ENCODE measurements around the gene SIN3B. TPM values are rescaled to one million over a fixed set of nuclear protein-coding genes. Genes with fewer than 3 reads are reported as not detected.

Gene SIN3B
- total and polyA plus RNA-seq, 2 experiments from 2014 or later, result 14.9 to 18.7 TPM

GRCh38 chr19:16920816-16921529 lies 91.8 kb downstream of the SIN3B start:
- H3K79me2 ChIP-seq (ENCODE audit: insufficient read depth), result no peaks in the 10 kb centered on the region
- H3K9me2 ChIP-seq (ENCODE audit: insufficient read depth), result no peaks in the 10 kb centered on the region
- no peak overlapping the region for H3K4me2 ChIP-seq (ENCODE audit: unreplicated experiment)
- 58 to 60% methylated on average over 12 of the region's 12 CpGs for WGBS, 2 experiments (ENCODE audit: low coverage in 1 of 2, low lambda C conversion rate in 2 of 2, missing lambda C conversion rate in 2 of 2)
- H3K4me3 ChIP-seq, result no peak overlapping the region
- no peaks in the 10 kb centered on the region for H3K4me1 ChIP-seq (ENCODE audit: insufficient read depth)
- TF ChIP-seq EZH2 (IDR thresholded peaks at IDR 0.05; ENCODE audit: insufficient read depth, poor library complexity, severe bottlenecking), result no peak
- TF ChIP-seq EZH2phosphoT487 (IDR thresholded peaks at IDR 0.05; ENCODE audit: insufficient read depth, low read depth), result no peak
- H3F3A ChIP-seq (ENCODE audit: insufficient read depth), result no peaks in the 10 kb centered on the region
- no peak overlapping the region for H3K9ac ChIP-seq
- no peaks in the 10 kb centered on the region for H4K20me1 ChIP-seq (ENCODE audit: insufficient read depth)
- H3K36me3 ChIP-seq (ENCODE audit: low read depth), result no peaks in the 10 kb centered on the region
- H3K27me3 ChIP-seq (replicated peaks; ENCODE audit: insufficient read depth), result 0 out of 2 replicates have a peak, but pooled peaks cover 6% of the 10 kb centered on the region
- DNase-seq, result peak; percentile 91
- H3K9me3 ChIP-seq (ENCODE audit: low read depth), result no peaks in the 10 kb centered on the region
- no peak overlapping the region for H2AFZ ChIP-seq
- in situ Hi-C loops (cut with MboI), result no loop called here
- H3K27ac ChIP-seq, result no peak overlapping the region

GRCh38 chr19:16921766-16922591 lies 92.8 kb downstream of the SIN3B start:
- Histone ChIP-seq H3F3A (ENCODE audit: insufficient read depth) (no peaks in the 10 kb centered on the region), H3K9me3 (ENCODE audit: low read depth) (no peaks in the 10 kb centered on the region), H3K36me3 (ENCODE audit: low read depth) (no peaks in the 10 kb centered on the region), H4K20me1 (ENCODE audit: insufficient read depth) (no peaks in the 10 kb centered on the region), H3K4me3 (no peak overlapping the region), H2AFZ (no peak overlapping the region), H3K27ac (no peak overlapping the region), H3K4me1 (ENCODE audit: insufficient read depth) (no peaks in the 10 kb centered on the region), H3K27me3 (replicated peaks; ENCODE audit: insufficient read depth) (0 out of 2 replicates have a peak, but pooled peaks cover 6% of the 10 kb centered on the region), H3K9ac (no peak overlapping the region), H3K79me2 (ENCODE audit: insufficient read depth) (no peaks in the 10 kb centered on the region), H3K4me2 (ENCODE audit: unreplicated experiment) (no peak overlapping the region), H3K9me2 (ENCODE audit: insufficient read depth) (no peaks in the 10 kb centered on the region)
- TF ChIP-seq EZH2 (IDR thresholded peaks at IDR 0.05; ENCODE audit: insufficient read depth, poor library complexity, severe bottlenecking) (no peak), EZH2phosphoT487 (IDR thresholded peaks at IDR 0.05; ENCODE audit: insufficient read depth, low read depth) (no peak)
- DNase-seq, result no peak
- in situ Hi-C loops (cut with MboI), result no loop called here
- WGBS, 2 experiments (ENCODE audit: low coverage in 1 of 2, low lambda C conversion rate in 2 of 2, missing lambda C conversion rate in 2 of 2), result 66 to 73% methylated on average over 20 to 21 of the region's 21 CpGs

GRCh38 chr19:16922592-16922934 lies 93.4 kb downstream of the SIN3B start:
- H3K9me2 ChIP-seq (ENCODE audit: insufficient read depth), result no peaks in the 10 kb centered on the region
- in situ Hi-C loops (cut with MboI), result no loop called here
- no peak overlapping the region for H2AFZ ChIP-seq
- WGBS, 2 experiments (ENCODE audit: low coverage in 1 of 2, low lambda C conversion rate in 2 of 2, missing lambda C conversion rate in 2 of 2), result 60 to 67% methylated on average over 1 of the region's 1 CpG
- H3K36me3 ChIP-seq (ENCODE audit: low read depth), result no peaks in the 10 kb centered on the region
- no peak overlapping the region for H3K4me3 ChIP-seq
- no peaks in the 10 kb centered on the region for H4K20me1 ChIP-seq (ENCODE audit: insufficient read depth)
- H3K27me3 ChIP-seq (replicated peaks; ENCODE audit: insufficient read depth), result 0 out of 2 replicates have a peak, but pooled peaks cover 6% of the 10 kb centered on the region
- H3K4me2 ChIP-seq (ENCODE audit: unreplicated experiment), result no peak overlapping the region
- H3K4me1 ChIP-seq (ENCODE audit: insufficient read depth), result no peaks in the 10 kb centered on the region
- H3K9ac ChIP-seq, result no peak overlapping the region
- H3K79me2 ChIP-seq (ENCODE audit: insufficient read depth), result no peaks in the 10 kb centered on the region
- no peak for DNase-seq
- H3K9me3 ChIP-seq (ENCODE audit: low read depth), result no peaks in the 10 kb centered on the region
- H3F3A ChIP-seq (ENCODE audit: insufficient read depth), result no peaks in the 10 kb centered on the region
- no peak for TF ChIP-seq EZH2phosphoT487 (IDR thresholded peaks at IDR 0.05; ENCODE audit: insufficient read depth, low read depth)
- TF ChIP-seq EZH2 (IDR thresholded peaks at IDR 0.05; ENCODE audit: insufficient read depth, poor library complexity, severe bottlenecking), result no peak
- no peak overlapping the region for H3K27ac ChIP-seq

- no peaks in the 10 kb centered on the region for H3F3A ChIP-seq (ENCODE audit: insufficient read depth)
- H3K36me3 ChIP-seq (ENCODE audit: low read depth), result no peaks in the 10 kb centered on the region
- no peak for DNase-seq
- no peak overlapping the region for H3K9ac ChIP-seq
- H3K79me2 ChIP-seq (ENCODE audit: insufficient read depth), result no peaks in the 10 kb centered on the region
- H3K4me1 ChIP-seq (ENCODE audit: insufficient read depth), result no peaks in the 10 kb centered on the region
- H3K27me3 ChIP-seq (replicated peaks; ENCODE audit: insufficient read depth), result 0 out of 2 replicates have a peak, but pooled peaks cover 2% of the 10 kb centered on the region
- H2AFZ ChIP-seq, result no peak overlapping the region
- in situ Hi-C loops (cut with MboI), result no loop called here
- H3K9me2 ChIP-seq (ENCODE audit: insufficient read depth), result no peaks in the 10 kb centered on the region
- TF ChIP-seq EZH2 (IDR thresholded peaks at IDR 0.05; ENCODE audit: insufficient read depth, poor library complexity, severe bottlenecking), result no peak
- no peak for TF ChIP-seq EZH2phosphoT487 (IDR thresholded peaks at IDR 0.05; ENCODE audit: insufficient read depth, low read depth)
- no peak overlapping the region for H3K4me3 ChIP-seq
- H3K27ac ChIP-seq, result no peak overlapping the region
- H3K9me3 ChIP-seq (ENCODE audit: low read depth), result no peaks in the 10 kb centered on the region
- no peak overlapping the region for H3K4me2 ChIP-seq (ENCODE audit: unreplicated experiment)
- no peaks in the 10 kb centered on the region for H4K20me1 ChIP-seq (ENCODE audit: insufficient read depth)
- WGBS, 2 experiments (ENCODE audit: low coverage in 1 of 2, low lambda C conversion rate in 2 of 2, missing lambda C conversion rate in 2 of 2), result 69 to 72% methylated on average over 13 of the region's 13 CpGs
These were observed 93.8 kb downstream of the SIN3B start for GRCh38 chr19:16922949-16923348.

Data from GM23248 (cell line).